LNCAP (cell line): ENCODE data around the gene FRZB.

Experiments
- CTCF ChIP-seq: fragments of 450-650 bp; IDR thresholded peaks from 2 replicates; pipeline ENCODE4 v1.5.1; 2017; ENCODE audit warnings: mild to moderate bottlenecking

FRZB gene

DNA sequence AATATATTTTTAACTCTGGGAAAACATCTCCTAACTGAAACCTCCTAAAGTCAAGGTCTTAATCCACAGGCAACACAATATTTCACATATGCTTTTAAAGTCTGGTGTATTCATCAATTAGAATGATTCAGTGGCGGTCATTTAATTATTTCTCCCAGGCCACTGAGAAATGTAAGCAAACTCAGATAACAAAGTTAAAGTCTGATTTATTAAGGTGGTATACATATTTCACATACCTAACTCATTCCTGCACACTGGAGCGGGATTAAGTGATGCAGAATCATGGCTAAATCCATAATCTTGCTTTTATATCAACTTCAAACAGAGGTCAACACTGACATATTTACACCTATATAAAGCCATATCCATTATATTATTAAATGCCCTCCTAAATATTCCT lies 43.7 kb downstream of the FRZB start:
- TF ChIP-seq CTCF = no peak

GRCh38 chr2:182821182-182821581 lies 45.3 kb downstream of the FRZB start:
- TF ChIP-seq CTCF = no peak

- no peak for TF ChIP-seq CTCF
These were observed 47.0 kb downstream of the FRZB start for GRCh38 chr2:182819412-182819811.

DNA sequence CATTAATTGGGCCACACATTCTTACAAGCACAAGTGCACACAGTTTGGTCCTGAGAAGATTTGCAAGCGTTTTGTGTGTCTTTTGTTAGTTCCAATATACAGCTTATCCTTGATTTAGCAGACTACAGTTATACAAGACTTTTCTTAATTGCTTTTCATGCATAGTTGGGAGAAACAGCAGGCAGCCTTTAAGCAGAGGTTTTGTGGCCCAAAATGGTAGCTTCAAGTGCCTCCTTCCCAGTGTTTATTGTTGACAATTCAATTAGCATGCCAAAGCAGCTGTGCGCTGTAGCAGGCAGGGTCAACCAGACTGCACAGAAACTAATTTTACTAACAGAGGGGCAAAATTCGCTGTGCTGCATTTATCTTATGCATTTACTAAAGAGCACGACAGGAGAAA lies 47.5 kb downstream of the FRZB start:
- no peak for TF ChIP-seq CTCF

GRCh38 chr2:182818501-182818900 lies 47.9 kb downstream of the FRZB start:
- no peak for TF ChIP-seq CTCF

DNA sequence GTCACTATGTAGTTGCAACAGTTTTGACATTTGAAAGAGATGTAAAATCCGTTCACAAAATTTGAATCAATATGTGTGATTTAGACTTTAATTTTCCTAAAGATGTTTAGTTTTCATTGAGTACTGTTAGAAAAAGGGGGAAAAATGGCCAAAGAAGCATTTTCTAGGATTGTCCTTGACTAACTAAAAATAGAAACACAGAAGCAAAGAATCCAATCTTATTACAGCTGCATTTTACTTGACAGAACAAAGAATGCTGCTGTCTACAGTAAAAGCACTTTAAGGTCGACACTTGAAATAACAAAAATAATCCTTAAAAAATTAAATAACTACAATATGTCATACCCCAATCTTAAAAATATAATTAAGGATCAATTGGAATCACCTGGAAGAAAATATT lies 48.9 kb downstream of the FRZB start:
- no peak for TF ChIP-seq CTCF

DNA sequence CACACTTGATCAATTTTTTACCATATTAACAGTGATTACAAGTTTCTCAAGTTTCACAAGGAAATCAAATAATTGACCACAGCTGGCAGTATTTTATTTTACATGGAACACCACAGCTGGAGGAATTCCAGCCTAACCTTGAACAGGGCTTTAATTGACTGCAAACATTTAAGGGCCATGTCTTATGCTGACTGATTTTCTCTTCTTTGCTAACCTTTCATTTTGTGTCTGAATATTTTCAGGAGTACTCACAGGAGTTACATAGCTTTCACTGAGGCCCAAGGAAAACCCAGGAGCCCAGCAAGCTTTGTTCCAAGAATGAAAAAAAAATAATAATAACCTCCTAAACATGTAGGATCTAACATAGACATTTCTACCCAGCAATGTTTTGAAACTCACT lies 49.6 kb downstream of the FRZB start:
- TF ChIP-seq CTCF = no peak

- TF ChIP-seq CTCF = no peak
These were observed 51.6 kb downstream of the FRZB start for GRCh38 chr2:182814804-182815203.
